Bronchial smooth muscle cell (primary cell): Measurements from ENCODE around the gene TGM6. TPM values are rescaled to one million over a fixed set of nuclear protein-coding genes. Genes with fewer than 3 reads are reported as not detected.

Source experiments
- total RNA-seq: library from RNA; depleted of rRNA; stranded (reverse); fragments of >200 nt; gene quantifications from 2 replicates; pipeline ENCODE4 v1.2.1, GENCODE V29; 2014

TGM6 gene
- total RNA-seq: not detected in 2 replicates

GRCh38 chr20:2380601-2381000, at the start of gene TGM6:
TGM6 (plus strand) TSS chr20:2380901; CDS start chr20:2380969, 68 bp downstream.

GRCh38 chr20:2470423-2471193, 89.9 kb downstream of the TGM6 start, which contains the start of gene SNRPB:
SNRPB (minus strand) TSS chr20:2470789; CDS start chr20:2470690, 99 bp downstream.

Other genes with a start within 250 kb of the TGM6 start
- gene TGM3, start 84.9 kb upstream of the TGM6 start, total RNA-seq: 0.09 TPM in 1 of 2 replicates, not detected in the other
- 39.9 and 75.8 TPM in 2 replicates for gene SNRPB, start 89.9 kb downstream of the TGM6 start, total RNA-seq
- 11.1 and 12.3 TPM in 2 replicates for gene ZNF343, start 128.0 kb downstream of the TGM6 start, total RNA-seq
- gene TMC2, start 155.7 kb downstream of the TGM6 start, total RNA-seq: 0.09 TPM in 1 of 2 replicates, not detected in the other